B cell (primary cell): Measurements from ENCODE around the gene ZNF19. TPM values are rescaled to one million over a fixed set of nuclear protein-coding genes. Genes with fewer than 3 reads are reported as not detected.

Source experiments
- ATAC-seq: fragments of 200-7000 bp; cut with Tn5 transposase; one replicate; pipeline ENCODE4 v1.10.0; 2021; ENCODE audit warnings: low read depth, mild to moderate bottlenecking, moderate number of reproducible peaks, moderate library complexity
- CTCF ChIA-PET: fragments of 350-600 bp; sonication (Branson Sonifier 250); formaldehyde crosslinking; loops from one replicate; lab custom pipeline; 2021; ENCODE audit warnings: antibody characterized with exemption, inconsistent platforms; lab: Charles Lee
- POLR2A ChIA-PET: fragments of 350-600 bp; sonication (Branson Sonifier 250); formaldehyde crosslinking; loops from one replicate; lab custom pipeline; 2021; ENCODE audit warnings: antibody characterized with exemption; lab: Charles Lee
- DNase-seq: peaks from one replicate; pipeline ENCODE4 v3.0.0; 2013
- H2AFZ ChIP-seq: 2 replicates; pipeline ENCODE4 v1.6.1; 2012; ENCODE audit warnings: mild to moderate bottlenecking, low read depth, low read length; ENCODE audit not compliant: insufficient read depth, poor library complexity, severe bottlenecking
- H3K27ac ChIP-seq, 2 donors: 1 replicate in 1 of 2; 2 replicates in 1 of 2; pipeline ENCODE4 v1.5.1; 2012 to 2013; ENCODE audit warnings: low read length in 2 of 2, mild to moderate bottlenecking in 2 of 2, moderate library complexity in 1 of 2
- H3K27me3 ChIP-seq, 4 experiments: fragments of 200-600 bp in 1 of 4; sonication (generic) in 1 of 4; replicated peaks in 1 of 4; 1 replicate in 2 of 4; 2 replicates in 2 of 4; pipeline versions ENCODE4 v1.6.1 to v1.7.0; 2013 to 2016; ENCODE audit warnings: low read length in 3 of 4, mild to moderate bottlenecking in 2 of 4, mixed read lengths in 1 of 4, moderate library complexity in 1 of 4; ENCODE audit not compliant: insufficient read depth in 4 of 4, control insufficient read depth in 3 of 4; ENCODE audit errors: control extremely low read depth in 1 of 4
- H3K36me3 ChIP-seq, 2 experiments: replicated peaks in 1 of 2; 1 replicate in 1 of 2; 2 replicates in 1 of 2; pipeline versions ENCODE4 v1.6.1 to v1.7.1; 2013; ENCODE audit warnings: low read length in 1 of 2; ENCODE audit not compliant: insufficient read depth in 2 of 2, control insufficient read depth in 1 of 2; ENCODE audit errors: control extremely low read depth in 1 of 2, extremely low read depth in 1 of 2
- H3K4me1 ChIP-seq, 2 donors: fragments of 200-600 bp in 1 of 2; sonication (generic) in 1 of 2; 1 replicate in 1 of 2; 2 replicates in 1 of 2; pipeline versions ENCODE4 v1.5.1 to v1.6.1; 2013 to 2017; ENCODE audit warnings: low read length in 2 of 2; ENCODE audit not compliant: control insufficient read depth in 2 of 2, insufficient read depth in 2 of 2
- H3K4me2 ChIP-seq: replicated peaks from 2 replicates; pipeline ENCODE3; 2012; ENCODE audit warnings: mild to moderate bottlenecking, low read depth, low read length; ENCODE audit not compliant: poor library complexity, severe bottlenecking
- H3K4me3 ChIP-seq, 5 experiments: fragments of 200-600 bp in 1 of 5; sonication (generic) in 1 of 5; 1 replicate in 3 of 5; 2 replicates in 2 of 5; pipeline versions ENCODE4 v1.5.1 to v1.7.0; 2011 to 2016; ENCODE audit warnings: low read length in 4 of 5, mild to moderate bottlenecking in 4 of 5, low read depth in 2 of 5, control low read depth in 1 of 5, moderate library complexity in 1 of 5; ENCODE audit not compliant: insufficient read depth in 1 of 5; ENCODE audit errors: control extremely low read depth in 1 of 5, extremely low read depth in 1 of 5
- H3K79me2 ChIP-seq: fragments of 200-600 bp; sonication (generic); one replicate; pipeline ENCODE4 v1.6.0; 2016; ENCODE audit warnings: low read length; ENCODE audit not compliant: control insufficient read depth, insufficient read depth
- H3K9ac ChIP-seq: fragments of 200-600 bp; sonication (generic); 2 replicates; pipeline ENCODE4 v1.6.1; 2017; ENCODE audit warnings: mild to moderate bottlenecking, low read length, moderate library complexity
- H3K9me3 ChIP-seq, 3 donors: one replicate each; pipeline versions ENCODE4 v1.6.1 to v1.7.1; 2013; ENCODE audit warnings: low read length in 2 of 3; ENCODE audit not compliant: control insufficient read depth in 2 of 3, insufficient read depth in 1 of 3; ENCODE audit errors: control extremely low read depth in 1 of 3
- H4K20me1 ChIP-seq: 2 replicates; pipeline ENCODE4 v1.6.0; 2012; ENCODE audit warnings: mild to moderate bottlenecking, low read length; ENCODE audit not compliant: insufficient read depth, control insufficient read depth, poor library complexity, severe bottlenecking
- H3K27ac Mint-ChIP-seq: one replicate; pipeline ENCODE4 v1.8.0; 2021; ENCODE audit warnings: mixed read lengths
- H3K27me3 Mint-ChIP-seq: one replicate; pipeline ENCODE4 v1.8.0; 2021; ENCODE audit warnings: mixed read lengths
- H3K4me1 Mint-ChIP-seq: one replicate; pipeline ENCODE4 v1.8.0; 2021; ENCODE audit warnings: mixed read lengths
- H3K4me3 Mint-ChIP-seq: one replicate; pipeline ENCODE4 v1.8.0; 2021; ENCODE audit warnings: mixed read lengths
- H3K9me3 Mint-ChIP-seq: one replicate; pipeline ENCODE4 v1.8.0; 2022; ENCODE audit warnings: mixed read lengths; ENCODE audit not compliant: insufficient read depth
- EZH2 ChIP-seq: IDR thresholded peaks from 2 replicates; pipeline ENCODE4 v1.6.1; 2012; ENCODE audit warnings: borderline replicate concordance, low read depth, mild to moderate bottlenecking, moderate library complexity, low read length; ENCODE audit not compliant: insufficient read depth, poor library complexity, severe bottlenecking
- WGBS: methylation state at CpG from one replicate; pipeline ENCODE4 v1.1.5; 2013; ENCODE audit warnings: missing lambda C conversion rate; ENCODE audit not compliant: insufficient coverage; 5-methylcytosine and 5-hydroxymethylcytosine counted together
- intact Hi-C: fragments of 100-400 bp; cut with micrococcal nuclease; formaldehyde crosslinking; loops from one replicate; pipeline ENCODE4 v1.10.0; 2022
- polyA plus RNA-seq: library from polyadenylated mRNA; depleted of rRNA; stranded (reverse); fragments of >200 nt; gene quantifications from 2 replicates; pipeline ENCODE4 v1.2.3, GENCODE V29; 2012
- total RNA-seq, 2 donors: library from RNA; stranded (reverse); fragments of 120-200 nt in 1 of 2; gene quantifications; 1 replicate in 1 of 2; 2 replicates in 1 of 2; pipeline versions ENCODE4 v1.2.3 to v1.2.4, GENCODE V29; 2013 to 2022
- TF ChIP-seq, protein P1 (sequence below): fragments of 200-600 bp; IDR thresholded peaks from one replicate; pipeline ENCODE4 v1.8.0; 2022; ENCODE audit warnings: antibody characterized with exemption, mild to moderate bottlenecking

Gene ZNF19
- total and polyA plus RNA-seq, 2 donors (not counting 1 experiment from before 2014, with no cell fraction given) = 2.4 to 12.6 TPM

DNA sequence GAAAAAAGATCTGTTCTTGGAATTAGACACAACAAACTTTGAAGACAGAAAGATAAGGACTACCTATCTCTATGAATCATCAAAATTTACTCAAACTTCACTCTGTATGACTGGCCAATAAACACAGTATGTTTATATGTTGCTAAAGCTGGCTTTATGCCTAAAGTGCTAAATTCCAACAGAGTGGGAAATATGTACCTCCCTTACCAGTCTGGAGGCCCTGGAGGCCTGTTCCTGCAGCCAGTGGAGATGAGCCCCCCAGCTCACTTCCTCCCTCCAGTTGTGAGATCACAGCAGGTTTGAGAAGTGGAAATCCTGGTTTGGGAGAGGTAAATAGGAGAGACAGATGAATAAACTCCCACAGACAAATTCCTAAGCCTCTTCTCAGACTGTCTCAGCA lies 36.1 kb downstream of the ZNF19 start:
- H3K4me1 Mint-ChIP-seq = no peaks in the 10 kb centered on the region
- no peak overlapping the region for H3K9ac ChIP-seq
- DNase-seq = no peak
- ChIA-PET CTCF (no interaction called here), POLR2A (no interaction called here)
- H3K27ac Mint-ChIP-seq = no peak overlapping the region
- peaks cover 5 to 79% of the 10 kb centered on the region in 2 experiments for H3K36me3 ChIP-seq
- no peak overlapping the region for H3K4me3 Mint-ChIP-seq
- H4K20me1 ChIP-seq = no peaks in the 10 kb centered on the region
- no peak for ATAC-seq
- H3K9me3 Mint-ChIP-seq = peaks cover 26% of the 10 kb centered on the region
- H3K4me1 ChIP-seq = no peaks in the 10 kb centered on the region
- no peak overlapping the region for H3K27ac ChIP-seq
- TF ChIP-seq, protein P1, sequence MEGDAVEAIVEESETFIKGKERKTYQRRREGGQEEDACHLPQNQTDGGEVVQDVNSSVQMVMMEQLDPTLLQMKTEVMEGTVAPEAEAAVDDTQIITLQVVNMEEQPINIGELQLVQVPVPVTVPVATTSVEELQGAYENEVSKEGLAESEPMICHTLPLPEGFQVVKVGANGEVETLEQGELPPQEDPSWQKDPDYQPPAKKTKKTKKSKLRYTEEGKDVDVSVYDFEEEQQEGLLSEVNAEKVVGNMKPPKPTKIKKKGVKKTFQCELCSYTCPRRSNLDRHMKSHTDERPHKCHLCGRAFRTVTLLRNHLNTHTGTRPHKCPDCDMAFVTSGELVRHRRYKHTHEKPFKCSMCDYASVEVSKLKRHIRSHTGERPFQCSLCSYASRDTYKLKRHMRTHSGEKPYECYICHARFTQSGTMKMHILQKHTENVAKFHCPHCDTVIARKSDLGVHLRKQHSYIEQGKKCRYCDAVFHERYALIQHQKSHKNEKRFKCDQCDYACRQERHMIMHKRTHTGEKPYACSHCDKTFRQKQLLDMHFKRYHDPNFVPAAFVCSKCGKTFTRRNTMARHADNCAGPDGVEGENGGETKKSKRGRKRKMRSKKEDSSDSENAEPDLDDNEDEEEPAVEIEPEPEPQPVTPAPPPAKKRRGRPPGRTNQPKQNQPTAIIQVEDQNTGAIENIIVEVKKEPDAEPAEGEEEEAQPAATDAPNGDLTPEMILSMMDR = no peak
- TF ChIP-seq EZH2 = no peak
- no peak overlapping the region for H2AFZ ChIP-seq
- no peaks in the 10 kb centered on the region for H3K79me2 ChIP-seq
- no peaks in the 10 kb centered on the region for H3K27me3 Mint-ChIP-seq
- no peak overlapping the region for H3K4me2 ChIP-seq
- no peak overlapping the region for H3K4me3 ChIP-seq
- intact Hi-C loops = loop anchor here (5.0 kb wide), 1 partner anchor 34 kb away; the partner anchor contains the start of gene ZNF19
- peaks cover 15 to 41% (median 31%) of the 10 kb centered on the region in 3 donors for H3K9me3 ChIP-seq
- no peaks in the 10 kb centered on the region for H3K27me3 ChIP-seq

DNA sequence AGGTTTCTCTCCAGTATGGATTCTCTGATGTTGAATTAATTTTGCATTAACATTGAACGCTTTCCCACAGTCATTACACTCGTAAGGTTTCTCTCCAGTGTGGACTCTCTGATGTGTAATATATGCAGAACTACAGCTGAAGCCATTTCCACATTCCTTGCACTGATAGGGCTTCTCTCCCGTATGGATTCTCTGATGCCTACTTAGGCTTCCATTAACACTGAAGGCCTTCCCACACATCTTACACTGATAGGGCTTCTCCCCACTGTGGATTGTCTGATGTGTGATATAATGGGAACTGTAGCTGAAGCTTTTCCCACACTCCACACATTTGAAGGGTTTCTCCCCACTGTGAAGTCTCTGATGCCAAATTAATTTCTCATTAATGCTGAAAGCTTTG lies 40.1 kb downstream of the ZNF19 start:
- ATAC-seq (no peak), DNase-seq (no peak)
- Mint-ChIP-seq H3K27me3 (no peaks in the 10 kb centered on the region), H3K27ac (no peak overlapping the region), H3K4me1 (no peaks in the 10 kb centered on the region), H3K4me3 (no peak overlapping the region), H3K9me3 (peaks cover 29% of the 10 kb centered on the region)
- H3K27me3 ChIP-seq = no peaks in the 10 kb centered on the region
- no peak overlapping the region for H2AFZ ChIP-seq
- POLR2A ChIA-PET = no interaction called here
- H3K79me2 ChIP-seq = no peaks in the 10 kb centered on the region
- H3K27ac ChIP-seq = no peak overlapping the region
- H3K4me3 ChIP-seq = peak overlapping the region in 1 of 5 experiments; percentile 10
- TF ChIP-seq, protein P1 = no peak
- TF ChIP-seq EZH2 = no peak
- WGBS = no CpG with 5 or more reads among the region's 3 CpGs
- peaks cover 19 to 78% (median 58%) of the 10 kb centered on the region in 3 donors for H3K9me3 ChIP-seq
- H4K20me1 ChIP-seq = no peaks in the 10 kb centered on the region
- H3K36me3 ChIP-seq = peaks cover 5 to 60% of the 10 kb centered on the region in 2 experiments
- H3K9ac ChIP-seq = peak overlapping the region; percentile 6
- no peak overlapping the region for H3K4me2 ChIP-seq
- no peaks in the 10 kb centered on the region for H3K4me1 ChIP-seq
- intact Hi-C loops = no loop called here
- CTCF ChIA-PET = interaction anchor here (1.9 kb wide), 1 partner anchor 50 kb away, joined by 8 read pairs; no protein-coding TSS in a partner anchor
